Measurements from ENCODE around the gene MPPED2.

DNA sequence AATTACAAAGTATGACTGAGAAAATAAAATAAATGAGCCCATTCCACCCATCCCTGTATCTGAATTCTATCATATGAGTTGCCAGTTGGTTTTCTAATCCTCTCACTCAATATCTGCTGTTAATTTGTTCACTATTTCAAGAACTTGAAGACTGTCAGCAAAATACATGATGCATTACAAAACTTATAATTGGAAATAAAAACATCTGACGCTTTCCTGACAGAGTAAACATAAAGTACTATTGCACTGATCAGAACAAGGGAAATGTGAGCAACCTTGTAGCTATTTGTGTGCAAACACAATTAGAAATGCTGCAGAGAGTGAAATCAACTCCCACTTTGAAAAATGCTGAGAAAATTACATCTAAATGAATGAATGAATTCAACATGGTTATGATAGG, 97.1 kb downstream of the MPPED2 start:
- TF ChIP-seq, protein P1, sequence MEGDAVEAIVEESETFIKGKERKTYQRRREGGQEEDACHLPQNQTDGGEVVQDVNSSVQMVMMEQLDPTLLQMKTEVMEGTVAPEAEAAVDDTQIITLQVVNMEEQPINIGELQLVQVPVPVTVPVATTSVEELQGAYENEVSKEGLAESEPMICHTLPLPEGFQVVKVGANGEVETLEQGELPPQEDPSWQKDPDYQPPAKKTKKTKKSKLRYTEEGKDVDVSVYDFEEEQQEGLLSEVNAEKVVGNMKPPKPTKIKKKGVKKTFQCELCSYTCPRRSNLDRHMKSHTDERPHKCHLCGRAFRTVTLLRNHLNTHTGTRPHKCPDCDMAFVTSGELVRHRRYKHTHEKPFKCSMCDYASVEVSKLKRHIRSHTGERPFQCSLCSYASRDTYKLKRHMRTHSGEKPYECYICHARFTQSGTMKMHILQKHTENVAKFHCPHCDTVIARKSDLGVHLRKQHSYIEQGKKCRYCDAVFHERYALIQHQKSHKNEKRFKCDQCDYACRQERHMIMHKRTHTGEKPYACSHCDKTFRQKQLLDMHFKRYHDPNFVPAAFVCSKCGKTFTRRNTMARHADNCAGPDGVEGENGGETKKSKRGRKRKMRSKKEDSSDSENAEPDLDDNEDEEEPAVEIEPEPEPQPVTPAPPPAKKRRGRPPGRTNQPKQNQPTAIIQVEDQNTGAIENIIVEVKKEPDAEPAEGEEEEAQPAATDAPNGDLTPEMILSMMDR (IDR thresholded peaks at IDR 0.05) = no peak
- TF ChIP-seq POLR2A (IDR thresholded peaks at IDR 0.05) = no peak
